ENCODE results near the gene ZNF782. TPM values are rescaled to one million over a fixed set of nuclear protein-coding genes. Genes with fewer than 3 reads are reported as not detected.
"Not testable (repeated sequence)": the region's sequence is repeated elsewhere in the genome, so short reads cannot be mapped to it uniquely, and the experiment has no call there.

The ZNF782 gene
- total RNA-seq, 2 donors from 2014 or later, result 5.8 to 6.4 TPM

DNA sequence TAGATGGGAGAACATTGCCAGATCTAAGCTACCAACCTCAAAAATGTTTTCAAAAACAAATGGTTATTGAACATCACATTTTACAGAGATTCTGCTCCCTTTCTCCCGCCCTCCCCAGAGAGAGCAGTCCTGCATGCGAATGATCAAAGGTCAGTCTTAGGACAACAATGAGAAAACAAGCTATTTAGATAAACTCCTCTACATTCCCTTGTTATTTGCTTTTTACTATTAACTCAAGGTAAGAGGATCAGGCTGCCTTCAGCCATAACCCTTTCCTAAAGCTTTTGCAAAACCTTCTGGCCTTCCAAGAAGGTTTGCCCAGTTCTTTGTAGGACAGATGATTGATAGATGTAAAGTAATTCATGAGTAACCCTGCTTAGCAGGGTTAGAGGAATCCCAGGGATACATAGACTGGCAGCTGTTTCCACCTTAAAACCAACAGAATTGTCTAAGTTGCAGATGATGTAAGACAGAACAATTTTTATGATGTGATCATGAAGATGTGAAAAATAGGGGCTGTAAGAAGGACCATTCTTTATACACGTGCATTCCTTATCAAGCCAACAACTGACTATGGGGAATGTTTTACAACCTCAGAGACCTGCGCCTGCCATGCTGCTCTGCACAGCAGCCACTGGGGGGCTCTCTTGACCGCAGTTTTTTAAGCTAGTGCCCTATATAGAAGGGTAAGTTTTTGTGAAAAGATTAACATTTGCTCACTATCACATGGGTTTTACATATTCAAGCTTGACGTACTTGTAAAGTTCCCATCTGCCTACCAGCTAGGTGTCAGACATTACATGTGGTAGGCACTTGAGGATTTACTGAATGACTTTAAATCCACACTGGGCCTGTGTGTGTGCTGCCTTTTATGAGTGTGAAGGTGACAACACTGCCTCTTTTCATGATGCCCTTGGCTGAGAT, 2.3 kb upstream of the ZNF782 start:
- DNase-seq (ENCODE audit: low spot score), result no peak
- intact Hi-C loops (cut with DNase I), result loop anchor here in 1 of 2 donors (10.0 kb wide), 1 partner anchor 538 kb away; no protein-coding TSS in a partner anchor

DNA sequence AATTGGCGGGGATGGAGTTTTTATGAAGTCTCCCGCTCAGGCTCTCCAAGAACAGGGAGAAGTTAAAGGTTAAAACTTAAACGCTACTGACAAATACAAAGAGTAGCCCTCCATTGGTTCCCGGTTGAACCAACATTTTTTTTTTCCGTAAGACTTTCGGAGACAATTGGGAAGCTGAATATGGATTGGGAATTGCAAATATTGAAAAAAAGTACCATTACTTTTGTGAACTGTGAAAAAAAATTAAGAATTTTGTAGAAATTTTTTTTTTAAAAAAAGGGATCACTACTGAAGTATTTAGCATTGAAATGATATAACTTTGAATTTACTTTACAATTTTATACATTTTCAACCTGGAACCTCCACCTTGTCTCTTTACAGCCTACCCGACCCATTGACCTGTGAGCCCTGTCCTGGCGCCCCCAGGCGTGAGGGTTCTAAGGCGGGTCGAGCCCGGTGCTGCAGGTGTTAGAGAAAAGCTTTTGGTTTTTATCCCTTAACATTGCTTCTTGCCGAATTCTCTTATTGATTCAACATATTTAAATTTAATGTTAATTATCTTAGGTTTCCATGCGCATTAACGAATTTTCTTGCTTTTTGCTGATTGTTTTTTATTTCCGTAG, 448 bp upstream of the ZNF782 start:
- intact Hi-C loops (cut with DNase I), result loop anchor here in 1 of 2 donors (10.0 kb wide), 1 partner anchor 540 kb away; no protein-coding TSS in a partner anchor

DNA sequence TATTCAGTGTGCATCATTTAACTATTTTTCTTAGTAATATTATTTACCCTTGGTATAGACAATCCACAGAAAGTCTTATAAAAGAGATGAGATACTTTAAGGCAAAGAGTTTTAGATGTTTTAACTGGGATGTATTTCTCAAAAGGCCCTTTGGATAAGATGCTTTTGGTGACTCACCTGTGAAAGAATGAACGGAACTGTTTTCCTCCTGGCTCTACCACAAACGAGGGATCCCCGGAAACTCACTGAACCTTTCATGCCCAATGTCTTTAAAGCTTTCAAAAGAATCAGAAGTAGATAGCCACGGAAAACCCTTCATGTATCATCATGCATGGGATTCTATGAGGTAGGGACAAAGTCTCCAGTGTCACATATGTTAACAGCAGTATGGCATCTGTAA, 1.6 kb downstream of the ZNF782 start:
- intact Hi-C loops (cut with DNase I), result loop anchor here in 1 of 2 donors (10.0 kb wide), 1 partner anchor 542 kb away; no protein-coding TSS in a partner anchor

More for the DNA sequence above, 448 bp upstream of the ZNF782 start:
- DNase-seq (ENCODE audit: low spot score), result no peak

DNA sequence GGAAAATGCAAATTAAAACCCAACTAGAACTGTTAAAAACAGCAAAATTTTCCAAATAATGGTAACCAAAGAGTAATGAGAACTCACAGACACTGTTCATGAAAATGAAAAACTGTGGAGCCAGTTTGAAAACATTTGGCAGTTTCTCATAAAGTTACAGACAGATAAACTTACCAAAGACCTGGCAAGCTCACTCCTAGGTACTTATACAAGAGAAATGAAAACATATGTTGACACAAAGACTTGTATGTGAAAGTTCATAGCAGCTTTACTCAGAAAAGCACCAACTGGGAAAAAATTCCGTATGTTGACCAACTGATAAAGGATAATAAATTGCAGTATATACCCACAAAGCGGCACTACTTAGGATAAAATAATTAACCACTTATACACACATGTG, 10.3 kb downstream of the ZNF782 start:
- intact Hi-C loops (cut with DNase I), result no loop called here
- no peak for DNase-seq (ENCODE audit: low spot score)

More for the DNA sequence above, 1.6 kb downstream of the ZNF782 start:
- DNase-seq (ENCODE audit: low spot score), result no peak

DNA sequence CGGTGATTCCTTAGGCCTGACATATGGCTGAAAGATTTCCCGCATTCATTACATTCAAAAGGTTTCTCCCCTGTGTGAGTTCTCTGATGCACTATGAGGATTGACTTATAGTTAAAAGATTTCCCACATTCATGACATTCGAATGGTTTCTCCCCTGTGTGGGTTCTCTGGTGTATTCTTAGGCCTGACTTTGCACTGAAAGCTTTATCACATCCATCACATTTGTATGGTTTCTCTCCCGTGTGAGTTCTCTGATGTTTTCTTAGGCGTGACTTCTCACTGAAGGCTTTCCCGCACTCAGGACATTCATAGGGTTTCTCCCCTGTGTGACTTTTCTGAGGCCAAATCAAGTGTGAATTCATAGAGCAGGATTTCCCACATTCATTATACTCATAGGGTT, 35.8 kb downstream of the ZNF782 start:
- DNase-seq (ENCODE audit: low spot score), result no peak
- intact Hi-C loops (cut with DNase I), result no loop called here

DNA sequence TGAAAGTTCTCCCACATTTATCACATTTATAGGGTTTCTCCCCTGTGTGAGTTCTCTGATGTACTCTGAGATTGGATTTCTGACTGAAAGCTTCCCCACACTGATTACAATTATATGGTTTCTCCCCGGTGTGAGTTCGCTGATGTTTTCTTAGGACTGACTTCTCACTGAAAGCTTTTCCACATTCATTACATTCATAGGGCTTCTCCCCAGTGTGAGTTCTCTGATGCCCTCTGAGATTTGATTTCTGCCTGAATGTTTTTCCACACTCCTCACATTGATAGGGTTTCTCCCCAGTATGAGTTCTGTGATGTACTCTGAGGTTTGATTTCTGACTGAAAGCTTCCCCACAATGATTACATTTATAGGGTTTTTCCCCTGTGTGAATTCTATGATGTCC, 36.3 kb downstream of the ZNF782 start:
- DNase-seq (ENCODE audit: low spot score), result no peak
- intact Hi-C loops (cut with DNase I), result no loop called here

DNA sequence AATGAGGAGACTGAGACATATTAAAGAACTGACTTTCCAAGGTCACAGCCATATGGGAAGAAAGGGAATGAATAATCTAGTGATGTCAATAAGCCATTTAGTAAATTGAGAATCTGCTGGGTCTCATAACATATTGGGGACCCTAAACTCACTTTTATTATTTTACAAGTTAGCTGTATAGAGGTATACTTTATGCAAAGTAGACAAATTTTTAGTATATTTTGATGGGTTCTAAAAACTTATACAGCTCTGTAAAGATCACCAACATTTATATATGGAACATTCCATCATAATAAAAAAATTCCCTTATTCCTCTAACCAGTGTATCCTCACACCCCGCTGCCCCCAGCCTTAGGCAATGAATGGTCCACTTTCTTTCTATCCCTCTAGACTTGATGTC, 40.7 kb downstream of the ZNF782 start:
- intact Hi-C loops (cut with DNase I), result no loop called here

DNA sequence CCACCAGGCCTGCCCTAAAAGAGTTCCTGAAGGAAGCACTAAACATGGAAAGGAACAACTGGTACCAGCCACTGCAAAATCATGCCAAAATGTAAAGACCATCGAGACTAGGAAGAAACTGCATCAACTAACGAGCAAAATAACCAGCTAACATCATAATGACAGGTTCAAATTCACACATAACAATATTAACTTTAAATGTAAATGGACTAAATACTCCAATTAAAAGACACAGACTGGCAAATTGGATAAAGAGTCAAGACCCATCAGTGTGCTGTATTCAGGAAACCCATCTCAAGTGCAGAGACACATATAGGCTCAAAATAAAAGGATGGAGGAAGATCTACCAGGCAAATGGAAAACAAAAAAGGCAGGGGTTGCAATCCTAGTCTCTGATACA, 55.4 kb downstream of the ZNF782 start:
- DNase-seq (ENCODE audit: low spot score); intact Hi-C loops (cut with DNase I): not testable (repeated sequence)

More for the DNA sequence above, 40.7 kb downstream of the ZNF782 start:
- no peak for DNase-seq (ENCODE audit: low spot score)

DNA sequence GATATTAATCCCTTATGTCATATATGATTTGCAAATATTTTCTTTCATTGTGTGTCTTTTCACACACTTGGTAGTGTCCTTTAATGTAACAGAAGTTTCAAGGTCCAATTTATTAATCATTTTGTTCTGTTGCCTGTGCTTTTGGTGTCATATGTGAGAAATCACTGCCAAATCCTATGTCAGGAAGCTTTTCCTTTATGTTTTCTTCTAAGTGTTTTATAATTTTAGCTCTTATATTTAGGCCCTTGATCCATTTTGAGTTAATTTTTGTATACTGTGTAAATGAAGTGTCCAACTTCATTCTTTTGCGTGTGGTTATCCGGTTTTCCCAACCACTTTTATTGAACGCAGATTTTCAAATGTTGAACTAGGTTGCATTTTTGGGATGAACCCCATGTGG, 70.3 kb downstream of the ZNF782 start:
- intact Hi-C loops (cut with DNase I), result no loop called here
- DNase-seq (ENCODE audit: low spot score), result no peak

DNA sequence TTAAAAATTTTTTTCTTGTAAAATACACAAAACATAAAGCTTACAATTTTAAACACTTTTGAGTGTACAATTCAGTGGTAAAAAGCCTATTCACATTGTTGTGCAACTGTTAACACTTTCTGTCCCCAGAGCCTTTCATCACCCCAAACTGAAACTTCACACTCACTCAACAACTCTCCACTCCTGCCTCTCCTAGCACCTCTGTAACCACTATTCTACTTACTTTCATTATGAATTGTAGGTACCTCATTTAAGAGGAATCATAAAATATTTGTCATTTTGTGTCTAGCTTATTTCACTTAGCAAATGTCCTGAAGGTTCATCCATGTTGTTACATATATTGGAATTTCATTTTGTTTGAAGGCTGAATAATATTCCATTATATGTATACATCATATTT, 72.1 kb downstream of the ZNF782 start:
- DNase-seq (ENCODE audit: low spot score), result no peak
- intact Hi-C loops (cut with DNase I), result no loop called here

DNA sequence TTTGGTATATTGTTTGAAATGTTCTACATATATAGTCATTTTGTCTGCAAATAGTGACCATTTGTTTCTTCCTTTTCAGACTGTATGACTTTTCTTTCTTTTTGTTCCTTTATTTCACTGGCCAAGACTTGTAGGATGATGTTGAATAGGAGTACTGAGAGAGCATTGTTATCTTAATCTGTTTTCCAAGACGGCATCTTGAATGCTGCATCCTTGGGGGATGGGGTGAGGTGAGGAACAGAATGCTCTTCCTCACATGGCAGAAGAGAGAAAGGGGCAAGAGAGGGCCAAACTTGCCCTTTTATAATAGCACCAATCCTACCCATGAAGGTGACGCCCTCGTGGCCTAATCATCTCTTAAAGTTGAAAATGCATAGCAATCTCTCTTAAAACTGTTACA, 72.8 kb downstream of the ZNF782 start:
- no peak for DNase-seq (ENCODE audit: low spot score)
- intact Hi-C loops (cut with DNase I), result loop anchor here in 1 of 2 donors (2.0 kb wide), 1 partner anchor 65 kb away; no protein-coding TSS in a partner anchor

DNA sequence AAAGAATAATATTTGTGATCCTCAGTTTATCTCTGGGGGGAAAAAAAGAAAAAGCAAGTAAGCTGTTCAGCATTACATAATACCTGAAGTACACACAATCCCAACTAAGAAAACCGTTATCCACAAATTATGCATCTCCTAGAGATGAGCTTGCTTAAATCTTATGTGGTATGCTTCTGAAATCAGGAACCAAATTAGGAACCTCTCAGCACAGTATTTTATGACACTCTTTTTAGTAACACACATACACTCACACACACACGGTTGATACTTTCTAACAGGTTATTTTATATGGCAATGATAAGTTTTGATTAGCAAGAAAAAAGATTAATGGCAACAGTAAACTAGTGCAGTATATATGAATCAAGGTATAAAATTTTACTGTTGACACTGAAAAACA, 75.2 kb downstream of the ZNF782 start:
- no peak for DNase-seq (ENCODE audit: low spot score)
- intact Hi-C loops (cut with DNase I), result no loop called here

DNA sequence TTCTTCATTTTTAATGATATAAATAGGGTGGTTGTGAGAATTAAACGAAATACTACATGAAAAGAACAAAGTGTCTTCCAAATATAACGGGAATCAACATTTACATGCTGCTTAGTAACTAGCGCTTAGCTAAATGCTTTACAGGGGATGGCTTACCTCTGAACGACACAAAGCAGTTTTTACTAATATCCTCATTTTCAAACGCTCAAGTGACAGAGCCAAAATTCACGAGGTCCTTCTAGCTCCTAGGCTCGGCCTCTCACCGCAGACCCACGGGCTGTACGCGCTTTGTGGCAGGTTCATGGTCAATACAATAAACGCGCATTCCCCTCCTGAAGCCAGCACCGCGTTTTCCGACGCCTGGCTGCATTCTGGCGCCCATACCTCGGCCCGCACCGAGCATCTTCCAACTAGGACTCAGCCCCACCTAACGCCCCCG, 76.9 kb downstream of the ZNF782 start:
- no peak for DNase-seq (ENCODE audit: low spot score)
- intact Hi-C loops (cut with DNase I), result no loop called here

DNA sequence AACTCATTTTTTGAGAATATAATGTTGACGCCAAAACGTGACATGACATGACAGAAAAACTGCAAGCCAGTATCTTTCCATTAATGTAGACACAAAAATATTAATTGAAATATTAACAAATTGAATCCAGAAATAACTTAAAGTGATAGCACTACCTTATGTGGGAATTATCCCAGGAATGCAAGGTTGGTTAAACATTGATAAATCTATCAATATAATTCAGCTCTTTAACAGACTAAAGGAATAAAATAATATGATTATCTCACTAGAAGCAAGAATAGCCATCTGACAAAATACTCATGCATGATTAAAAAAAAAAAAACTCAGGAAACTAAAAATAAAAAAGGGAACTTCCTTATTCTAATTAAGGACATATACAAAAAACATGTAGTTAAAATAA, 83.2 kb downstream of the ZNF782 start:
- intact Hi-C loops (cut with DNase I), result no loop called here
- no peak for DNase-seq (ENCODE audit: low spot score)

DNA sequence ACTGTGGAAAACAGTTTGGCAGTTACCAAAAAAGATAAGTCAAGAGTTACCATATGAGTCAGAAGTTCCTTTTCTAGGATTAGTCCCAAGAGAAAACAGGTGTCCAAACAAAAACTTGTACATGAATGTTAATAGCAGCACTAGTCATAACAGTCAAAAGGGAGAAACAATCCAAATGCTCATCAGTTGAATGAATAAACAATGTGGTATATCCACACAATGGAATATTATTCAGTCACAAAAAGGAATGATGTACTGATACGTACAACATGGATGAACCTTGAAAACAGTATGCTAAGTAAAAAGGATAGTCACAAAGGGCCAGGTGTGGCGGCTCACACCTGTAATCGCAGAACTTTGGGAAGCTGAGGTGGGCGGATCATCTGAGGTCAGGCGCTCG, 84.3 kb downstream of the ZNF782 start:
- no peak for DNase-seq (ENCODE audit: low spot score)
- intact Hi-C loops (cut with DNase I), result no loop called here

Other genes starting within 250 kb of the ZNF782 start
- 10 to 100 TPM; 24.4 to 31.2 TPM for gene CDC14B, start 234.7 kb downstream of the ZNF782 start, total RNA-seq
- 10 to 100 TPM; 25.9 to 28.9 TPM for gene PRXL2C, start 199.2 kb downstream of the ZNF782 start, total RNA-seq
- gene ZNF510, start 76.4 kb downstream of the ZNF782 start, total RNA-seq, result 10 to 100 TPM; 11.4 to 12.4 TPM
- not detected for gene NUTM2G, start 74.3 kb upstream of the ZNF782 start, total RNA-seq
- not detected for gene CTSV, start 184.6 kb upstream of the ZNF782 start, total RNA-seq

Measured in posterior vena cava (tissue), 2 donors.